GM18519 (cell line): Measurements from ENCODE around the gene CPS1.

Experiments used
- ATAC-seq: cut with Tn5 transposase; IDR thresholded peaks from one replicate; pipeline ENCODE4 v1.9.1; 2021; ENCODE audit warnings: mild to moderate bottlenecking, moderate library complexity; ENCODE audit not compliant: unreplicated experiment, low FRiP score

CPS1 gene

GRCh38 chr2:210667711-210668110, 111.3 kb downstream of the CPS1 start:
- ATAC-seq, result no peak

GRCh38 chr2:210671065-210671464, 114.7 kb downstream of the CPS1 start:
- ATAC-seq, result no peak

GRCh38 chr2:210673117-210673516, 116.7 kb downstream of the CPS1 start:
- no peak for ATAC-seq

DNA sequence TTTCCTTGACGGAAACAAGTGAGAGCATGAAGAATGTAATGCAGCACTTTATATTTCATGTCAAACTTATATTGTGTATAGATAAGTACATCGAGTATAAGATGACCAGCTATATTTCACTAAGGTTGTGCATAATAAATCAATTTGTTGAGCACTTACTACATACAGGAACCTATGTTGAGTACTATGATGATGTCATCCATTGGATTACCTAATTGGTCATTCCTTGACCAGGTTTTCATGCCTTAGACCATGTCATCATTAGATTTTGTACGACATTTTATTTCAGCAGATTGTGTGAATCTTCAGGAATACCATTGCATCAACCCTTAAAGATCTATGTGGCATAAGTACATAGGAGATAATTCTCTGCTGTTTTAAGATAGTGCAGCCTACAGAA, 119.7 kb downstream of the CPS1 start:
- ATAC-seq, result no peak

GRCh38 chr2:210681491-210681890, 125.1 kb downstream of the CPS1 start:
- no peak for ATAC-seq

- ATAC-seq, result no peak
Measured at GRCh38 chr2:210686401-210686800, 130.0 kb downstream of the CPS1 start.

DNA sequence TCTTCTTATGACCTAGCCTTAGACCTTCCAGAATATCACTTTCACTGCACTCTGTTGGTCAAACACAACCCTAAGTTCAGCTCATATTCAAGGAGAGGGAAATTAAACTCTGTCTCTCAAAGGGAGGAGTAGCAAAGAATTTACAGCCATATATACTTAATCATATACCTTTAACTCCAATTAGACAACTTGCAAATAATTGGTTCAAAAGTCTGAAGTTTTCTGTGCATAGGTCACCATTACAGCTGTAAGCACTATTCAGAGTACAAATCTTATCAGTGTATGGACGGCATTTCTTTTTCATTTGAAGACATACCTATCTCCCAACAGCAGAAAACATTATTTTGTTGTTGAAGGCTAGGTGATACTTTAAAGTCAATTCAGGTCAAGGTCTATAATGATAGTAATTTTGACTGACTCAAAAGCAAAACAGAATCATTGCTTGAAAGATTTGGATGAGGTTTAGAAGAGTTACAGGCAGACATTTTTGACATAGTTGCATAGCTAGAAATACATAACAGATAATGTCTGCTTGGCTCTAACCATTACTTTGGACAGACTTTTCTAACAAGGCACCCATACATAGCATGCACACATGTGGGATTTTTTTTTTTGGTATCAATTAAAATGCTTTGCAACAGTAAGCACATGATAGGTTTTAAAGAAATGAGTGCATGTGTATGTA, 131.5 kb downstream of the CPS1 start:
- no peak for ATAC-seq

DNA sequence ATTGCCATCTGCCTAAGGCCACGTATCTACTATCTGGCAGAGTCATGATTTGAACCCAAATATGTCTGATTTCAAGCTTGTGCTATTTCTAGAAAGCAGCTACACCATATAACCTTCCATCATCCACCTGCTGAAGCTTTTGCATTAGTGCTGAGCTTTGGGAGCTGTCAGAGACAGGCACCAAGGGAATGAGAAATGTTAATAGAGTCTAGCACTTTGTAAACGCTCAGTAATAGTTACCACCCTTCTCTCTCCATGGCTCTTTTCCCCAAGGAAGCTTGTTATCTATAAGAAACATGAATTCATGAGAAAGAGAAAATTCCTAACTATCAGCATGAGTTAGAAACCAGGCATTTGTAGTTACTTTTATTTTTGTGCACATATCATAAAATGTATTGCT, 151.5 kb downstream of the CPS1 start:
- ATAC-seq, result no peak

GRCh38 chr2:210713122-210713521, 156.7 kb downstream of the CPS1 start:
- ATAC-seq, result no peak

DNA sequence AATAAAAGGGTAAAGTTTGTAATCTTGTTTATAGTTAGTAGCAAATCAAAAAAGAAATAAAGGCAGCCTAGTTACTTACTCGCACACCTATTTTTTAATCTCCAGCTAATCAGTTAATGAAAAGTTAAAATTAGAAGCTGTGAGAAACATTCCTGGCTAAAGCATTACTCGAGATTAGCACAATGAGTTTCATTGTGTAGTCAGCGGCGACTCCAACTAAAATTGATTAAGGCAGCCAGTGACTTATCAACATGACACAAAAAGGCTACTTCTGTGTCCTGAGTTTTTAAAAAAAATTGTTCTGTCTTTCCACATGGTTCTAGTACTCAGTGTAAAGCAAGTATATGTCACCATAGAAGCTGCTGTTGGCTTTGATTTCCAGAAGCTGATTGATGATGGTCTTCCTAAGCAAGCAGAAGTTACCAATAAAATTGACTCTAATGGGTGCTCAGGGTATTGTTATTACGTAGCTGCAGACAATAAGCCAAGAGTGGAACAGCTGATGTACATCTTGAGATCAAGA, 159.2 kb downstream of the CPS1 start:
- ATAC-seq, result no peak

GRCh38 chr2:210718503-210718902, 162.1 kb downstream of the CPS1 start:
- ATAC-seq, result no peak

DNA sequence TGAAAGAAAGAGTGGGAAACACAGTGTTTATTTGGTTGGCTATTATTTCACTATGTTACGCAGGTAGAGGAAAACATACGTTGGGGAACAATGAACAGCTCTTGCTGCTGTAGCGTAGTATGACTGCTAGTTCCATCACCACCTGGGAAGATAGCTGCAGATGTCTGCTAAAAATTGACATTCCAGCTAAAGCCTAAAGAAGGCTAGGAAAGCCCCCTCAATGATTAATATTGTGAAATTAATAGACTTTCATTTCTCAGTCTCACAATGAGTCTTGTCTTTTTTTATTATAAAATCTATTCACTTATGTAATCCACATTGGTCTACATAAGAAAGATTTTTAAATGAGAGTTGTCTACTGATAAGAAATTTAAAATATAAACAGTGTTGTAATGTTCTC, 165.7 kb downstream of the CPS1 start:
- ATAC-seq, result no peak

GRCh38 chr2:210727549-210727948, 171.2 kb downstream of the CPS1 start:
- no peak for ATAC-seq
